ENCODE data around the gene MYO1D.
"Not testable (repeated sequence)": the region's sequence is repeated elsewhere in the genome, so short reads cannot be mapped to it uniquely, and the experiment has no call there.

DNA sequence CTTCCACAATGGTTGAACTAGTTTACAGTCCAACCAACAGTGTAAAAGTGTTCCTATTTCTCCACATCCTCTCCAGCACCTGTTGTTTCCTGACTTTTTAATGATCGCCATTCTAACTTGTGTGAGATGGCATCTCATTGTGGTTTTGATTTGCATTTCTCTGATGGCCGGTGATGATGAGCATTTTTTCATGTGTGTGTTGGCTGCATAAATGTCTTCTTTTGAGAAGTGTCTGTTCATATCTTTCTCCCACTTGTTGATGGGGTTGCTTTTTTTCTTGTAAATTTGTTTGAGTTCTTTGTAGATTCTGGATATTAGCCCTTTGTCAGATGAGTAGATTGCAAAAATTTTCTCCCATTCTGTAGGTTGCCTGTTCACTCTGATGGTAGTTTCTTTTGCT is 235.4 kb downstream of the MYO1D start:
- not testable (repeated sequence) for TF ChIP-seq CTCF (IDR thresholded peaks at IDR 0.05 in 2 of 3, conservative IDR thresholded peaks at IDR 0.05 in 1 of 3; ENCODE audit: borderline replicate concordance in 1 of 3, insufficient read depth in 1 of 3, low read depth in 2 of 3, low read length in 2 of 3); EGR1 (IDR thresholded peaks at IDR 0.05; ENCODE audit: low read depth); REST (IDR thresholded peaks at IDR 0.05; ENCODE audit: low read depth)

All from HCT116 (cell line).